ENCODE results near the gene TREH.

- no peak for TF ChIP-seq CTCF (IDR thresholded peaks at IDR 0.05)
- no peak for TF ChIP-seq POLR2A (IDR thresholded peaks at IDR 0.05)
- no peak for TF ChIP-seq POLR2AphosphoS5 (IDR thresholded peaks at IDR 0.05; ENCODE audit: insufficient read depth in 1 of 2, low read depth in 1 of 2)
Observed at GRCh38 chr11:118638726-118639125, 40.7 kb downstream of the TREH start.

All from vagina (tissue), 2 donors.